CD1c-positive myeloid dendritic cell (primary cell): ENCODE measurements around the gene TAF8.

Experiments used
- DNase-seq: peaks from one replicate; pipeline ENCODE4 v3.0.0-alpha.2; 2016; ENCODE audit errors: extremely low spot score

Gene TAF8

DNA sequence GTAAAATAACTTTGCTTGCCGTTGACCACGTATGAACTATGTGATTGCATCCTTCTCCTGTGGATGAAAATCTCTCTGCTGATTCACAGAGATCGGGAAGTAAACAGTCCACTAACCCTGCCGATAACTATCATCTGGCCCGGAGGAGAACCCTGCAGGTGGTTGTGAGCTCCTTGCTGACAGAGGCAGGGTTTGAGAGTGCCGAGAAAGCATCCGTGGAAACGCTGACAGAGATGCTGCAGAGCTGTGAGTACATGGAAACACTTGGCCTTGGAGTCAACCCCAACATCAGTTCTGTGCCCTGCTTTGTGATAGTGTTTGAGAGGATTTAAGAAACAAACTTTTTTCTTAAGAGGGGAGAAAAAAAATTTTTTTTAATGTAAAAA is 937 bp downstream of the TAF8 start:
- DNase-seq = no peak

DNA sequence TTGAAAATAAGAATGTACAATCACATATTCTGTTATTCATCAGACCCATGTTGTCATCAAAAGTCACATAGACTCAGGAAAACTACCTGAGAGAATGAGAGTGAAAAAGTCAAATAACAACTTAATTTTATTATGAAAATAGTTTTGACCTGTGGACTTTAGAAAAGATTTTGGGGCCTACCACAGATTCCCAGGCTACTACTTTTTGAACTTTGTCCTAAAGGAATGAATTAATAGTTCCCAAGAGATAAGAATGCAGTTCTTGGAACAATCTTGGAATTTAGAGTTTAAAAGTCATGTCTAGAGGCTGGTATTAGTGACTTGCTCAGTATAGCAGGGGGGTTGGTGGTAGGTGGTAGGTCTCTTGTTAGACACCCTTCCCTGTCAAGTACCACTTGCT is 3.3 kb downstream of the TAF8 start:
- DNase-seq = no peak

DNA sequence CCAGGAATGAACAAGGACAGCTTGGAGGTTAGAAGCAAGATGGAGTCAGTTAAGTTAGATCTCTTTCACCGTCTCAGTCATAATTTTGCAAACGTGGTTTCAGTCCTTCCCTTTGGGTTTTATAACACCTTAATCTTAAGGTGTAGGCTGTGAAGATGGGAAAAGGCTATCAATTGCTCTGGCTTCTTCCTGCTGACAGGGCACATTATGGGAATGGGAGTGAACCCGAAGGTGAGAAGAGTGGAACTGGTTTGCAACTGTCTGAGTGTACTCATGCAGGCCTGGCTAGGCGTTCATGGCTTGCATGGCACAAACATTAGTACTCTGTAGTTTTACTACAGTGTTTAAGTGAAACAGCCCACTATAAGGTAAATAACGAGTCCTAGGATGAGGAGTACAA is 9.4 kb downstream of the TAF8 start:
- DNase-seq = no peak

DNA sequence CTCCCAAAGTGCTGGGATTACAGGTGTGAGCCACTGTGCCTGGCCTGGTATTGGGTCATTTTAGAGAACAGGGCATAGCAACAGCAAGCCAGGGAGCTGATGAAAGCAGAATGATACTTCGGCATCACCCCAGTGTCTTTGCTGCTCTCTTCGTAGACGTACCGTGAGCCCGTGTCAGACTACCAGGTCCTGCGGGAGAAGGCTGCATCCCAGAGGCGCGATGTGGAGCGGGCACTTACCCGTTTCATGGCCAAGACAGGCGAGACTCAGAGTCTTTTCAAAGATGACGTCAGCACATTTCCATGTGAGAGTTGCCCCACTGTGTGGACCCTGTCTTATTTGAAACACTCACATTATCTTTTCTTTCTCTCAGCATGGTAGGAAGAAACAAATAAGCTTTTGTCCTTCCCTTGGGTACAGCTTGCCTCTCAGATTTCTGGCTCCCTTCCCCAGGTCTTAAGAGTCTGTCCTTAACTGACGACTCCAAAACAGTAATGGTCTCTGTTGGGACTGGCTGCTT is 15.9 kb downstream of the TAF8 start:
- no peak for DNase-seq

DNA sequence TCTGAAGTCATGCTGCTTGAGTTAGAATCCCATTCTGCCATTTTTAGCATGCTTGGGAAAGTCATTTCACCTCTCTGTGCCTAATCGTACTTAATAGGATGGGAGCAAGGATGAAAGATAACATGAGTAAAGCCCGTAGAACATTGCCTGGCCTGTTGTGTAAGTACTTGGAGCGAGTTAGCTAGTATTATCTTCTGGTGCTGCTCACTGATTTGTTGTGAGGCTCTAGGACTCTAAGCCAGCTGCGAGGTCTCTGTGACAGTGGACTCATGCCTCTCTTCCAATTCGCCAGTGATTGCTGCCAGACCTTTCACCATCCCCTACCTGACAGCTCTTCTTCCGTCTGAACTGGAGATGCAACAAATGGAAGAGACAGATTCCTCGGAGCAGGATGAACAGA is 17.8 kb downstream of the TAF8 start:
- no peak for DNase-seq

DNA sequence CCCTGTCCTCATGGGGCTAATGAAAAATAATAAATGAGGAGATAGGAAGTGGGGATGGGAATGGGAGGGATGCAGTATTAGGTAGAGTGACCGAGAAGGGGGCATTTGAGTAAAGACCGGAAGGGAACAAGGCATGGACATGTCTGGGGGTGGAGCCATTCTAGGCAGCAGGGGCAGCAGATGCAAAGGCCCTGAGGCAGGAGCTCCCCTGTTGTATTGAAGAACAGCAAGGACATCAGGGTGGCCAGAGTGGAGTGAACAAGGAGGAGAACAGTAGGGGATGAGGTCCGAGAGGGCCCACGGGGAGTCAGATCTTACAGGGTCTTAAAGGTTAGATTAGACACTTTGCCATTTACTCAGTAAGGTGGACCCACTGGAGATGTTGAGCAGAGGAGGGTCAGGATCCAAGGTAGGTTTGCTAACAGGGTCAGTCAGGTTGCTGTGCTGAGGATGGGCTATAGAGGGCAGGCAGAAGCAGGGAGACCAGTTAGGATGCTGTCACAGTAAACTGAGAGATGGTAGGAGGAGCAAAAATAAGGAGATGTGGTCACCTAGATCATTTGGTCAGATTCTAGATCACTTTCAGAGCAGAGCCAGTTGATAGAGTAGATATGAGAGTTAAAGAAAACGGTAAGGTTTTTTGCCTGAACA is 18.7 kb downstream of the TAF8 start:
- no peak for DNase-seq

DNA sequence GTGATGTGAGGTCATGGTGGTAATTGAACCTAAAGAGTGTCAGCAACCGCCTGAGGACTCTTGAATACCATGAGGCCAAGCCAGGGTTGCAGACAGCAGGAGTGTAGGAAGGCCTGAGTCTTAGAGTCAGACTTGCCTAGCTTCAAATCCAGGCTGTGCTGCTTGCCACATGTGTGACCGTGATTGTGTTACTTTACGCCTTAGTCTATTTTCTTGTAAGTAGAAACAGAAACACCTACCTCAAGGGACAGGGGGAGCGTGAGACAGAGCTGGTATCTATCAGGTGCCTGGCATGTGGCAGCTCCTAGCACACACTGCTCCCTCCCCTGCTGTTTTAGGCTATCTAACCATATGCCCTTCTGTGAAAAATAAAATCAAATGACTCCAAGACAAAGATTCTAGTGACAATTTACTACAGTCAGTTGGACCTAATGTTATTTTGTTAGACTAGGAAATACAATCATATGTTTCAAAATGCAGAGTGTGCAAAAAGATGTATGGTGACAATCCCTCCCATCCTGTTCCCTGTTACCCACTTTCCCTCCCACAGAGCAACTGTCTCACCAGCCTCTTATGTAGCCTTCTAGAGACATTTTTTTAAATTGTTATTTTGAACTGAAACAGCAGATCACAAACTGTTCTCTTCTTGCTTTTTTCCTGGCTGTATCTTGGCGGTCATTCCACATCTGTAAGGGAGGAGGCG is 21.7 kb downstream of the TAF8 start:
- DNase-seq = no peak

DNA sequence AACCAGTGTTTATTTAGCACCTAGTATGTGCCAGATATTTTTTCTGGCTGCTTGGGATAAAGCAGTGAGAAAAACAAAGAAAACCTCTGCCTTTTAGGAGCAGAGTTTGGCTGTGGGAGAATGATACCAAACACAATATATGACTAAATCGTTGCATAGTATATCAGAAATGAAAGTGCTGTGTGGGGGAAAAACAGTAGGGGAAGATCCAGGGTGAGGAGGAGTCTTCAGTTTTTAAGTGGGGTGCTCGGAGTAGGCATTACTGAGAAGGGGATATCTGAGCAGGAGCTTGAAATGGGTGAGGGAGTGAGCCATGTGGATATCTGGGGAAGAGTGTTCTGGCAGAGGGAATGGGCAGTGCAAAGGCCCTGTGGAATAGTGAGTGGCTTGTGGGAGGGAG is 23.0 kb downstream of the TAF8 start:
- no peak for DNase-seq

DNA sequence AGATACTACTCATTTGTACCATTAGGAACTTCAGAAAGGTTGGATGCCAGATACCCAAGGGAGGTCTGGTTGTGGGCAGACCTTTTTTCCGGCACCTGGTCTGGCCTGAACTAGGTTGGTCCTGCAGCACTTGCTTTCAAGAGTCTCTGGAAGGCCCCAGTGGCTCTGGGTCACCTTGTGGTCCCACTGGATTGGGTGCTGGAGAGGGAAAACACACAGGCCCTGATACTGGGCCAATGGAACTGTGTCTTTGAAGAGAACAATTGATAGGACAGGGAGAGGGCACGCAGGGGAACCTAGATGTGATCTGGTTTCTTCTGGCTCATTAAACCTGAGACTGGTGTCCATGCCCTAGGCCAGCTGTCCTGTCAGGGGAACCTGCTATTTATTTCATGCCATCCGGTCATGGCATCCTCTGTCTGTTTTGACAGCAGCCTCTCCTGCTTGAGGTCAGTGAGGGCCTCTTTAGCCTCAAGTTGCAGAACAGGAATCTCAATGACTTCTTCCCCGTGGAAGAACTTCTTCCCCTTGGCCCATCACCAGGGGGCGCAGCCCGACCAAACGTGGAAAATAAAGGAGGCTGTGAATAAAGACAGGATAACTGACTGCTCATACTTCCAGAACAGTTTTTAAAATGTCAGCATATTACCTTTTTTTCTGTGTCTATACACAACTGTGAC is 25.0 kb downstream of the TAF8 start:
- peak; percentile 68 for DNase-seq

DNA sequence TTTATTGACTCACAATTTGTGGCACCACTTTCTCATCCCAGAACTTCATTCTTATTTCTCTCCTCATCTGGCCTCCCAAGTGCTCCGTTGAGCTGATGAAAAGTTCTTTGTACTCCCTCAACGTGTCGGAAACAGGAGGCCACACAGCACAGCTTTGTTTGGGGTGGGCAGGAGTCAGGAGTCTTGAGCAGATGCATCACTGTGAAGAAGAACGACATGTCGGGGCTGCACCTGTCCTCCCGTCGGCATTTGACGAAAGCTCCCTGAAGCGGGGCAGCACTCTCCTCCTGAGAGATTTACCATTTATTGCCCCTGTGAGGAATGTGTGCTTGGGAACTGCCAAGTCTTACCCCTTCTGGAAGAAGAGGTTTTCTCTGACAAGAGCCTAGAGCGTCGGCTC is 28.1 kb downstream of the TAF8 start:
- no peak for DNase-seq

DNA sequence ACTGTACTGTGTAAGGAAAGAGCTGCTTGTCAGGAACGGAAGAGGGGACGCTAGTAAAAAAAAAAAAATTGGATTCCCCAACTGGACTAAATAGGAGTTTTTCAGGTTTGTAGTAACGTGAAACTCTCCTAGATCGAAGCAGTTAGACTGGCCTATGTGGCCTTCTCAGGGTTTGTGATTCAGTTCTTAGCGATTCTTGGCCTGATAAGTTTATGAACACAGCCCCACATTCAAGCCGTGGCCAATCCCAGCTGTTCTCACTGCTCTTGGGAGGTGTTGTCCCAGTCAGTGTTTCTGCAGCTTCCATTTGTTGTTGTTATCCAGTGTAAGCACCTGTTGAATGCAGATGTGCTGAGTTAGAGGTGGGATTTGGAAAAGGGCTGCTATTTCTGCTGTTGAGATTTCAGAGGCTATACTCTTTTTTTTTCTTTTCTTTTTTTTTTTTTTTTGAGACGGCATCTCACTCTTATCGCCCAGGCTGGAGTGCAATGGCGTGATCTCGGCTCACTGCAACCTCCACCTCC is 29.7 kb downstream of the TAF8 start:
- DNase-seq = no peak

DNA sequence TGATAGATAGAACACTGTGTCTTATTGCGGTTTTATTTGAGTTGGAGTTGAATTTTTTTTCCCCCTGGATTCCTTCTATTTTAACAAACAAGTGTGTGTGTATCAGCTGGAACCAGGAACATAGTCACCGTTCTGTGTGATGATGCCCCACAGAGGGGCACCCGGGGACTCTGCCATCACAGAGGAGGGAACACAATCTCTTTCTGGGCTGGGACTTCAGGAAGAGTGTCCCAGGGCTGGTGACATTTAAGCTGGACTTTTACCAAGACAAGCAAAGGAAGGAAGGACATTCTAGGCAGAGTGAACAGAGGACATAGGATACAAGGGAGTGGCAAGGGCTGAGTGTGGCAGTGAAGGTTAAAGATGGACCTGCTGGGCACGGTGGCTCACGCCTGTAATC is 33.2 kb downstream of the TAF8 start:
- DNase-seq = no peak

DNA sequence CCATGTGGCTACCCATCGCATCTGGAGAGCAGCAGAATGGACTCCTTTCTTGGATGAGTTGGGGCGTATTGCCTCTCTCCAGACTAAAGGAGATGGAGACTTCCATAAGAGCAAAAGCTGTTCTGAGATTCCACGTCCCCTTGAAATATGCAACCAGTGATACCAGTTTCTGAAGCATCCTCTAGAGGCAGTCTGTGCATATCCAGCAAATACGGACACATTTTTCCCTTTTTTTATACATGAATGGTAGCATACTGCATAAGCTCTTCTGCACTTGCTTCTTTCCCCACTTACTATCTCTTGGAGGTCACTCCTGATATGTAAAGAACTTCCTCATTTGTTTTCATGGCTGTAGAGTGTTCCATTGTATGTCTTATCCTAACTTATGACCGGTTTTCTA is 34.6 kb downstream of the TAF8 start:
- DNase-seq = no peak

DNA sequence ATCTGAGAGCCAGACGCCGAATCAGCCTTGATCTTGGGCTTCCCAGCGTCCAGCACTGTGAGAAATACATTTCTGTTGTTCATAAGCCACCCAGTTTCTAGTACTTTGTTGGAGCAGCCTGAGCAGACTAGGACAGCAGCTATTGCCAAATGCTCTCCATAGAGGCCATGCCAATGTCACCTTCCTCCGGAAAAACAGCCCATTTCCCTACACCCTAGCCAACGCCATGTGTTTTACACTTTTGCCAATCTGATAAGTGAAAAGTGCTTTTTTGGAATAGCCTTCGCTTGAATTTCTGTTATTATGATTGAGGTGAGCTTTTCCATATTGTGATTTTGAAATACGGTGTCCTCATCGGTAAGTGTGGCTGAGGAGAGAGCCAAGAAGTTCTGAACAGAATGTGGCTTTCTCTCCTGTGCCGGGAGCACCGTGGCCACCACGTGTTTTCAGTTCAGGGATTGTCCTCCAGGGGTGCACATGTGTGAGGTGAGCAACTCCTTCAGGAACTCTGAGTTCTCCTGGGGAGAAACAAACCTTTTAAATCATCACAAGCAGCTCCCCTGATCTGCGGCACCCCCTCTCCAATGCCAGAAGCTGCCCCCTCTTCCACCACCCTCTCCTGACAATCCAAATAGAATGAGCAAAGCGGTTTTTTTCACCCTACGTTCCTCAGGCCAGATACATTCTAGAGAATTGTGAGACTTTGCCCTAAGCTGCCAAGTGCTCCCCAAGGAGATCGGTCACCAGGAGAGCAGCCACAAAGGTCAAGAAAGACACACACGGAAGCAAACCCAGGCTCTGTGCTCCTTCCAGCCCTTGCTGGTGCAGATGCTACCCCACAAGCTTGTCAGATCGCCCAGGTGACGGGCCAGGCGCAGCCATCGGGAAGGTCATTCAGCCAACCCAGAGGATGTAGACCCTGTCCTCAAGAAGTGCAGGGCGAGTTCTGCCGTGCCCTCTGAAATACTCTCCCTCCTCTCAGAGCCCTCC is 36.0 kb downstream of the TAF8 start:
- DNase-seq = no peak

DNA sequence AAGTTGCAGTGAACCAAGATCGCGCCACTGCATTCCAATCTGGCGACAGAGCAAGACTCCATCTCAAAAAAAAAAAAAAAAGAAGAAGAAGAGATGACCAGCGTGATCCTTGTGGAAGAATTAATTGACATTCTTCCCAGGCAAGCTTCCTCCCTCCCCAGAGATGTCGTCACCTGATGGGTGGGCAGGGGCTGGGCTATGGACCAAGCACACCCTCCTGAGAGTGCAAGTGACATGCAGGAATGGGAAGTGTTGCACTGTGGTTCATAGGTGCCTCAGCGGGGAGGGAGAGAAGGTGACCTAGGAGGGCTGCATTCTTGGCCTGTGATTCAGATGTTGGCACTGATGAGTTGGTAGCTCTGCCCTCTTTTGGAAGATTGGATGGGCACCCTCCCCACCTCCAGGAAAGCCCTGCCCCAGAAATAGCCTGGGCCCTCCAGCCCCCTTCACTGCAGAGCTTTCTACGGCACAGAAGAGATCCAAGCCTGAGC is 37.8 kb downstream of the TAF8 start:
- DNase-seq = no peak

DNA sequence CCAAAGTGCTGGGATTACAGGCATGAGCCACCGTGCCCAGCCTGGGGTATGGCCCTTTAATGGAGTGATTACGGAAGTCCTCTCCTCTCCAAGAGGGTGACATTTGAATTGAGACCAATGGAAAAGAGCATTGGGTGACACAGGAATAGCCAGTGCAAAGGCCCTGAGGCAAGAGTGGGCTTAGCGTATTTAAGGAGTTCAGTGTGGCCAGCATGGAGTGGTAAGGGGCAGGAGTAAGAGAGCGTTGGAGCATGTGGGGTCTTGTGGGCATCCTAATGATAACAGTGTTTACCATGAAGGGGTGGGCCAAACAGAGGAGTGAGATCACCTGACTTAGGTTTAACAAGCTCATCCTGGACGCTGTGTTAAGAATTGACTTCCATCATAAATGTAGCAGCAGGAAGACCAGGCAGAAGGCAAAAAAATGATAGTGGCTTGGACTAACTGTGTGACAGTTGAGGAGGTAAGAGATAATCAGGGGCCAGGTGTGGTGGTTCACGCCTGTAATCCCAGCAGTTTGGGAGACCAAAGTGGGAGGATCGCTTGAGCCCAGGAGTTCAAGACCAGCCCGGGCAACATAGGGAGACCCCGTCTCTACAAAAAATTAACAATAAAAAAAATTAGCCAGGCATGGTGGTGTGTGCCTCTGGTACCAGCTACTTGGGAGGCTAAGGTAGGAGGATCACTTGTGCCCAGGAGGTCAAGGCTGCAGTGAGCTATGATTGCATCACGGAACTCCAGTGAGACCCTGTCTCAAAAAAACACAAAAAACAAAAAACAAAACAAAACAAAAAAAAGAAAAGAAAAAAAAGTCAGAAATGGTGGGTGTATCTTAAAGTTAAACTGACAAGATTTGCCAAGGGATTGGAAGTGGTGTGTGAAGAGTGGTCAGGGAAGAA is 40.7 kb downstream of the TAF8 start:
- DNase-seq = no peak

DNA sequence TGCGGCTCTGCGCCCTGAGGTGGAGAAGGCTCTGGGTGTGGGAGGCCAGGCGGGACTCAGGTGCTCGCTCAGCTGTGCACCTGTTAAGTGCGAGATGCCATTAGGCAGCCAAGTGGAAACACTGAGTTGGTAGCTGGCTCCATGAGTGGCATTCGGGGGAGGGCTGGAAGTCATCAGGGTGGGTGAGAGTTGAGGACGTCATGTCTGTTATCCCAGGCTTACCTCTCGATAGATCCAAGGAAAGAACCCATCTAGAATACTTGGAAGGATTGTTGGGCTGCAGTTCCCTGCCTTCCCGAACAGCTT is 41.3 kb downstream of the TAF8 start:
- no peak for DNase-seq

DNA sequence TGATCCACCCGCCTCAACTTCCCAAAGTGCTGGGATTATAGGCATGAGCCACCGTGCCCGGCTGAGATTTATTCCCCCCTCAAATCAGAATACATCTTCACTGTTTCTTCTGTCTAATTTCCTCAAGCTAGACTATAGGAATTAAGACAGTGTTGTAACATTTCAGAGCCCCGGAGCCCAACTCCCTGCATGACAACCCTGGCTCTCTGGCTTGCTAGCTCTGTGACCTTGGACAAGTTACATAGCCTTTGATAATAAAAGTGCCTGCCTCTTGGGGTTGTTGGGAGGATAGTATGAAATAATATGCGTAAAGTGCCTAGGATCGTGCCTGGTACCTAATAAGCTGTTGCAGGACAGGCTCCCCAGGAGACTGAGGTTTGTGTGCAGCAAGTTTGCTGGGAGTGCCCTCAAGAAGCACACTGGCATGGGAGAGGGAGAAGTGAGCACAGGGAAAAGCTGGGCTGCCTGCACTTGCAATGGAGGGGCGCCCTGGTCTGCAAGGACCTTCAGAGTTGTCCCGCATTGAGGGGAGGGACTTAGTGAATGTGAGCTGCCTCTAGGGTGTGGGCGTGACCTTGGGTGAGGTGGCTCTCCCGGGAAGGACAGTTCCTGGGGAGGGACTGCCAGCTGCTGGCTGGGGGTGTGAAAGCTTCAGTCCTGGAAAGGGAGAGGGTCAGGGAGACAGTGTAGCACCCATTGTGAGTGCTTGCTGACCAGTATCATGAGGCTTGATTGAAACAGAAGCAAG is 43.4 kb downstream of the TAF8 start:
- DNase-seq = no peak

DNA sequence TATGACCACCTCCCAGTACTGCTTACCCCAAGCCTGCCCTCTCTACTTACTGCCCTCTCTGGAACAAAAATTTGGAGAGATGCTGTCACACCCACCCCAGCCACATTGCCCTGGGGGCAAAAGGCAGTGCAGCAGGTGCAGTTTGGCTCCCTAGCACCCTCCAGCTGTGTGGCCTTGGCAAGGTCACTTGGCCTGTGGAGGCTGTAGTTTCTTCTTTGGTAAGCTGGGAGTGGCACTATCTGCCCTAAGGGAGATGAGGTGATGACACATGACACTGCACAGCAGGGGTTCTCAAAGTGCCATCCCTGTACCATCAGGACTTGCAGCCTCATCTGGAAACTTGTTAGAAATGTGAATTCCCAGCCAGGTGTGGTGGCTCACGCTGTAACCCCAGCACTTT is 44.8 kb downstream of the TAF8 start:
- DNase-seq = no peak
